GM18507 (cell line): ENCODE measurements around the gene DYNC2I2.
A peak's percentile ranks its signal among the peaks of the same experiment; 100 is the strongest.
"Not testable (repeated sequence)": the region's sequence is repeated elsewhere in the genome, so short reads cannot be mapped to it uniquely, and the experiment has no call there.

ENCODE experiments used
- DNase-seq: peaks from one replicate; pipeline ENCODE4 v3.0.0; 2011; ENCODE audit warnings: low read depth; ENCODE audit not compliant: insufficient read length; ENCODE audit errors: extremely low spot score
- FAIRE-seq: peaks from 2 replicates; lab custom pipeline; 2011; peaks lifted over from hg19 to GRCh38; lab: Jason Lieb, UNC

Gene DYNC2I2

DNA sequence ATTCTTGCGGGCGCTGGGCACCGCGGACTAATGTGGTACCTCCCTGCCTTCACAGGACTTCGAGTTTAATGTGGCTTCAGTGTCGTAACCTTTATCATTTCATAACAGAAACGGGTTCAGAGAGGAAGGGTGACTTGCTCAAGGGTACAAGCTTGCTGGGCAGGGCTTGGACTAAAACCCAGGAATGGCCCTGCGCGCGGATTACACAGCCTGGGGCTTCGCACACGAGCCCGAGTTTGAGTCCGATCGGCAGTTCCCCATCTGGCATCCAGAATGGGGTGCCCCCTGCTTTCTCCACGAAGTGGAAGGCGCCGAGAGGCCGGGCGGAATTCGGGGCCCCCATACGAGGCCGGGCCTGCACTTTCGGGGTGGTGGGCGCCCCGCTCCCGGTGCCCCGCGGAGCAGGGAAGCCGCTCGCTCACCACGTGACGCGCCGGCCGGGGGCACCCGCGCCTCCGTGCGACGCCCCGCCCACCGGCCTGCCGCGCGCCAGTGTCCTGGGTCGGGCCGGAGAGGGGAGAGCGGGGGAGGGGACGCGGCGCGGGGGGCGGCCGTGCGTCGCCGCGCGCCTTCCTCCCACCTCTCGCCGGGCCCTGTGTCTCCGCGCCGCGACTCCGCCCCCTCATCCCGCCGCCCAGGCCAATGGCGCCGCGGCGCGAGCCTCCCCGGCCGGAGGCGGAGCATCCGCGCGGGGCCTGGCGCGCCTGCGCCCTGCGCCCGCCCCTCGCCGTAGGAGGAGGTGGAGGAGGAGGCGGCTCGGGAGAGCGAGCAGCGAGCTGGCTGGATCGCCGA lies 32.0 kb upstream of the DYNC2I2 start, which contains the start of gene SET:
TSS of gene SET (plus strand) at position 722 of the 792 bp plus-strand sequence. CDS start 361 bp downstream, outside the sequence.
- FAIRE-seq, result peak; percentile 89

GRCh38 chr9:128687453-128687852 lies 30.8 kb upstream of the DYNC2I2 start:
- FAIRE-seq, result no peak
- no peak for DNase-seq

More for the DNA sequence above, 32.0 kb upstream of the DYNC2I2 start, which contains the start of gene SET:
- peak; percentile 94 for DNase-seq

DNA sequence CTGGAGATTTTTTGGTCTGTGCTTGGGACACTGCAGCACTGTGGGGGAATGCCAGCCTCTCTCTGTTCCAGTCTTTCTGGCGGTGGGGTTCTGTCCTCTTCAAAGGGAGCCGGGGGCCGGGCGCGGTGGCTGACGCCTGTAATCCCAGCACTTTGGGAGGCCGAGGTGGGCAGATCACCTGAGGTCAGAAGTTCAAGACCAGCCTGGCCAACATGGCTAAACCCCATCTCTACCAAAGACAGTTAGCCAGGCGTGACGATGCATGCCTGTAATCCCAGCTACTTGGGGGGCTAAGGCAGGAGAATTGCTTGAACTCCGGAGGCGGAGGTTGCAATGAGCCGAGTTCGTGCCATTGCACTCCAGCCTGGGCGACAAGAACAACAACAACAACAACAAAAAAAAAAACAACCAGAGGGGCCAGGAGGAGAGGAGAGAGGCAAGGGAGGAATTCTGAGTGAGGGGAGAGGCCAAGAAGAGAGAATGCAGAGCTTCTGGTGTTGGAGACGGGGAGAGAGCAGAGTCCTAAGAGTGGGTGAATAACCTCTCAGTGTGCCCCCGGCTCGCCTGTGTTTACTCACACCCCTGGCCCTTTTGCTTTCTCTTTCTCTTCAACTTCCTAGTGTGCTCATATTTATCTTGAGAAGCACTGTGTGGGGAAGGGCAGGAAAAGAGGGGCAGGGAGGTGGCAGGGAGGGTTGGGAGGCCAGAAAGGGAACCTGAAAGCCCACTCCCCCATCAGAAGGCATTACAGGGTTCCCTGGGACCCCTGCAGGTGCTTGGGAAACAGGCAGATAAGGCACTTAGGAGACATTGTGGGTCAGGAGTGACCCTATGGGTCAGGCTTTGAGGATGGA lies 29.2 kb upstream of the DYNC2I2 start:
- FAIRE-seq, result peak; percentile 62
- no peak for DNase-seq

GRCh38 chr9:128684325-128685199 lies 27.9 kb upstream of the DYNC2I2 start:
- FAIRE-seq (peak; percentile 90), DNase-seq (peak; percentile 67)

- FAIRE-seq (no peak), DNase-seq (no peak)
Measured at GRCh38 chr9:128684065-128684324, 27.3 kb upstream of the DYNC2I2 start.

- peak; percentile 59 for FAIRE-seq
- DNase-seq, result no peak
Measured at GRCh38 chr9:128683340-128684064, 26.9 kb upstream of the DYNC2I2 start.

DNA sequence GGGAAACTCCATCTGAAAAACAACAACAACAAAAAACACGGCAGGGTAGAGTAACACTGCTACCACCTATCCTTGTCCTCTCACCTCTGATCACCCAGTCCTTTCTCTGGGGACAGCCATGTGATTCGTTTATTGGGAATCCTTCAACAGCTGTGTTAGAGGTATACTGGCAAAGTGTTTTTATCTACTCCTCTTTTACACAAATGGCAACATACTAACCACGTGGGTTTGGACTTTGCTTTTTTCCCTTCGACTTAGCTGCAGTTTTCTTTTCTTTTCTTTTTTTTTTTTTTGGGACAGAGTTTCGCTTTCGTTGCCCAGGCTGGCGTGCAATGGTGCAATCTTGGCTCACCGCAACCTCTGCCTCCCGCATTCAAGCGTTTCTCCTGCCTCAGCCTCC lies 21.1 kb upstream of the DYNC2I2 start:
- FAIRE-seq (no peak), DNase-seq (no peak)

GRCh38 chr9:128675382-128675781 lies 18.7 kb upstream of the DYNC2I2 start:
- DNase-seq (no peak), FAIRE-seq (no peak)

DNA sequence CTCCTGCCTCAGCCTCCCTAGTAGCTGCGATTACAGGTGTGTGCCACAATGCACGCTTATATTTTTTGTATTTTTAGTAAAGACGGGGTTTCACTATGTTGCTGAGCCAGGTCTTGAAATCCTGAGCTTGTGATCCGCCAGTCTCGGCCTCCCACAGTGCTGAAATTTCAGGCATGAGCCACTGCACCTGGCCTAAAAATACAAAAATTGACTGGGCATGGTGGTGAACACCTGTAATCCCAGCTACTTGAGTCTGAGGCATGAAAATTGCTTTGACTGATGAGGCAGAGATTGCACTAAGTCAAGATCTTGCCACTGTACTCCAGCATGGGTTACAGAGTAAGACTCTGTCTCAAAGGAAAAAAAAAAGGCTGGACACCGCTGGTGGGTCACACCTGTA lies 13.1 kb upstream of the DYNC2I2 start:
- DNase-seq (no peak), FAIRE-seq (no peak)

- FAIRE-seq, DNase-seq: not testable (repeated sequence)
Measured at GRCh38 chr9:128666481-128666941, 9.9 kb upstream of the DYNC2I2 start.

GRCh38 chr9:128657796-128658195 lies 1.1 kb upstream of the DYNC2I2 start:
- FAIRE-seq (no peak), DNase-seq (no peak)

DNA sequence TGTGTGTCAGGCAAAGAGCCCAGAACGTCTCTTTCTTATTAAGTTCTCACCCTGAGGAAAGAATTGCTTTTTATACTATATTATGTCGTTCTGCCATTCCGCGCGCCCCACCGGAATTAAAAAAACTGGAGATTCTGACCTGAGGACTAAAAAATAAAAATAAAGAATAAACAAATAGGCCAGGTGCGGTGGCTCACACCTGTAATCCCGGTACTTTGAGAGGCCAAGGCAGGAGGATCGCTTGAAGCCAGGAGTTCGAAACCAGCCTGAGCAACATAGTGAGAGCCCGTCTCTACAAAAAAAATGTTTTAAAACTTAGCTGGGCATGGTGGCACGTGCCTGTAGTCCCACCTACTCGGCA lies 677 bp upstream of the DYNC2I2 start:
- FAIRE-seq (no peak), DNase-seq (no peak)

- FAIRE-seq (no peak), DNase-seq (no peak)
Measured at GRCh38 chr9:128654481-128654880, 2.2 kb downstream of the DYNC2I2 start.

- DNase-seq, result no peak
- FAIRE-seq, result no peak
Measured at GRCh38 chr9:128653908-128654307, 2.7 kb downstream of the DYNC2I2 start.

DNA sequence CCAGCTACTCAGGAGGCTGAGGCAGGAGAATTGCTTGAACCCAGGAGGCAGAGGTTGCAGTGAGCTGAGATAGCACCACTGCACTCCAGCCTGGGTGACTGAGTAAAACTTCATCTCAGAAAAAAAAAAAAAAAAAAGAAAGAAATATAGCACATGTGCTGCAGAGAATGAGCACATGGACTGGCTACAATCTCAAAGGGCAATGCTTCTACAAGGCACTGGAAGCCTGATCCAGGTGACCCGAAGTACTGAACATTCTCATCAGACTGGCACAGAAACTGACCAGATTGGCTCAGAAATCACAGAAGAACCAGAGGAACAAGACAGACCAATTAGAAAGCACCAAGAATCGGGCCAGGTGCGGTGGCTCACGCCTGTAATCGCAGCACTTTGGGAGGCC lies 4.8 kb downstream of the DYNC2I2 start:
- no peak for FAIRE-seq
- DNase-seq, result no peak

- not testable (repeated sequence) for FAIRE-seq, DNase-seq
Measured at GRCh38 chr9:128648206-128648605, 8.4 kb downstream of the DYNC2I2 start.

- FAIRE-seq, result peak; percentile 64
Measured at GRCh38 chr9:128643519-128644300, 12.9 kb downstream of the DYNC2I2 start.

DNA sequence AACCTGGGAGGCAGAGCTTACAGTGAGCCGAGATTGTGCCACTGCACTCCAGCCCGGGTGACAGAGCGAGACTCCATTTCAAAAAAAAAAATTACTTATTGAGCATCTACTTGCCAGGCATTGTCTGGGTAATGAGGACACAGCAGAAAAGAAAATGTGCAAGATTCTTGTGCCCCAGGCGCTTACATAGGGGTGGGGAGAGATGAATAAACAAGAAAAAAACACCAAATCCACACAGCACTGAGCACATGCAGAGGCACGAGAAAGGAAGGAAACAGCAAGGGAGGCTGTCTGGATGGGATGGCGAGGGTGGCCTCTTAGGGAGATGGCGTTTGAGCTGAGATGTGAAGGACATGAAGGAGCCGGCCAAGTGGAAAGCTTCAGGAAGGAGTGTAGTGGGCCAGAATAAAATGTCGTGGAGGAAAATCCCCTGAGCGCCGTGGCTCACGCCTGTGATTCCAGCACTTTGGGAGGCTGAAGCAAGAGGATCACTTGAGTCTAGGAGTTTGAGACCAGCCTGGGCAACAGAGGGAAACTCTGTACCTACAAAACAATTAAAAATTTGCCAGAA lies 13.9 kb downstream of the DYNC2I2 start:
- no peak for FAIRE-seq
- DNase-seq, result no peak

More at GRCh38 chr9:128643519-128644300, 12.9 kb downstream of the DYNC2I2 start:
- DNase-seq, result peak; percentile 56
